ENCODE measurements around the gene DUOXA1. TPM values are rescaled to one million over a fixed set of nuclear protein-coding genes. Genes with fewer than 3 reads are reported as not detected.

DUOXA1 gene
- total RNA-seq, 4 donors from 2014 or later = not detected

DNA sequence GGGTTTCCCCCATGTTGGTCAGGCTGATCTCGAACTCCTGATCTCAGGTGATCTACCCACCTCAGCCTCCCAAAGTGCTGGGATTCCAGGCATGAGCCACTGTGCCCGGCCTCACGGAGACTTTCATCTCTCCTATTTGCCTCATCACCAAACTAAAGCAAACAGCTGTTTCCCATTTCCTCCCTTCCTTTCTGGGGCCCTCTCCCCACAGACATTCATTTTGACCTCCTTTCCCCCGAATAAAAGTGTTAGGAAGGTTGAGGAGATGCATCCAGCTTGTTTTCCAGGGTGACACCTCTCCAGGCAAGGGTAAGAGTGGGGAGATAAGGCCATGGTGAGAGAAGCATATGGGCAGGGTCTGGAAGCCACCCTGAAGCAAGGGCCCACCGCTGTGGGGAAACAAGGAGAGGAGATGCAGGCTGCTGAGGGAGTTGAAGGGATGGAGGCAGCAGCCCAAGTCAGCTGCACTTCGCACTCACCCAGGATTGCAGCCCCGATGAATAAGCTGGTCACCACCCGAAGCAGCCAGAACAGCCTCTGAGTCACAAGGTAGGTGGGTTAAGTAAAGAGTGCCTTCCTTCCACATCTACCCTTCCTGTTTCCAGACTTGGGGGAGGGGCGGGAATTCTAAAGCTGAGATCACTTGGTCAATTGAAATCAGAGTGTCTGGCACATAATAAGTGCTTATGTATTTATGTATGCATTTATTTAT lies 7.8 kb downstream of the DUOXA1 start:
- ATAC-seq (no peak), DNase-seq (no peak)
- Histone ChIP-seq H3K9me3 (no peaks in the 10 kb centered on the region), H3K4me1 (peaks cover 4% of the 10 kb centered on the region in 2 donors), H3K36me3 (no peaks in the 10 kb centered on the region), H3K4me3 (no peak overlapping the region), H3K27me3 (peaks cover 10 to 16% (median 10%) of the 10 kb centered on the region in 3 donors), H3K27ac (no peak overlapping the region)
- in situ Hi-C loops (cut with MboI; ENCODE audit: low sequenced_read_pairs in 4 of 4) = no loop called here
- TF ChIP-seq, protein P1, sequence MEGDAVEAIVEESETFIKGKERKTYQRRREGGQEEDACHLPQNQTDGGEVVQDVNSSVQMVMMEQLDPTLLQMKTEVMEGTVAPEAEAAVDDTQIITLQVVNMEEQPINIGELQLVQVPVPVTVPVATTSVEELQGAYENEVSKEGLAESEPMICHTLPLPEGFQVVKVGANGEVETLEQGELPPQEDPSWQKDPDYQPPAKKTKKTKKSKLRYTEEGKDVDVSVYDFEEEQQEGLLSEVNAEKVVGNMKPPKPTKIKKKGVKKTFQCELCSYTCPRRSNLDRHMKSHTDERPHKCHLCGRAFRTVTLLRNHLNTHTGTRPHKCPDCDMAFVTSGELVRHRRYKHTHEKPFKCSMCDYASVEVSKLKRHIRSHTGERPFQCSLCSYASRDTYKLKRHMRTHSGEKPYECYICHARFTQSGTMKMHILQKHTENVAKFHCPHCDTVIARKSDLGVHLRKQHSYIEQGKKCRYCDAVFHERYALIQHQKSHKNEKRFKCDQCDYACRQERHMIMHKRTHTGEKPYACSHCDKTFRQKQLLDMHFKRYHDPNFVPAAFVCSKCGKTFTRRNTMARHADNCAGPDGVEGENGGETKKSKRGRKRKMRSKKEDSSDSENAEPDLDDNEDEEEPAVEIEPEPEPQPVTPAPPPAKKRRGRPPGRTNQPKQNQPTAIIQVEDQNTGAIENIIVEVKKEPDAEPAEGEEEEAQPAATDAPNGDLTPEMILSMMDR (IDR thresholded peaks at IDR 0.05 in 4 of 5, conservative IDR thresholded peaks at IDR 0.05 in 1 of 5) = no peak
- TF ChIP-seq POLR2A (IDR thresholded peaks at IDR 0.05) = no peak
- intact Hi-C loops (cut with DNase I; ENCODE audit: low total_unique reads) = no loop called here

DNA sequence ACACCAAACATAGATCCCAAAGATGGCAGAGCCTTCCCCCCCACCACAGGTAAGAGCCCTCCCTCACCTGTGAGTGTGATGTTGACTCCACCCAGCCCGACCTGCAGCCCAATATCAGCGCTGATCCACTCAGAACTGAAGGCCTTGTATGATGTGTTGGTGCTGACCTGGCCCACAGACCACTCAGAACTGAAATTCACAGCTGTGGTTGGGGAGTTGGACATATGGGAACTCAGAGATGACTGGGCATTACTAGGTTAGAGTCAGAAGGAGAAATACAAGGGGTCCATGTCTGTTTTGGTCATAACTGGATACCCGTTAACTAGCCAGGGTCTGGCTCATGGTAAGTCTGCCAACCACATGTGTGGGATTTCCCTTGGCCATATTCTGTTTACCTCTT lies 8.7 kb downstream of the DUOXA1 start:
- Histone ChIP-seq H3K9me3 (no peaks in the 10 kb centered on the region), H3K4me3 (no peak overlapping the region), H3K27ac (no peak overlapping the region), H3K36me3 (no peaks in the 10 kb centered on the region), H3K4me1 (peaks cover 4 to 9% of the 10 kb centered on the region in 2 donors), H3K27me3 (peaks cover 19 to 23% (median 19%) of the 10 kb centered on the region in 3 donors)
- ATAC-seq (no peak), DNase-seq (no peak)
- in situ Hi-C loops (cut with MboI; ENCODE audit: low sequenced_read_pairs in 4 of 4) (no loop called here), intact Hi-C loops (cut with DNase I; ENCODE audit: low total_unique reads) (no loop called here)
- no peak for TF ChIP-seq POLR2A (IDR thresholded peaks at IDR 0.05)
- TF ChIP-seq, protein P1 (IDR thresholded peaks at IDR 0.05 in 4 of 5, conservative IDR thresholded peaks at IDR 0.05 in 1 of 5) = no peak

DNA sequence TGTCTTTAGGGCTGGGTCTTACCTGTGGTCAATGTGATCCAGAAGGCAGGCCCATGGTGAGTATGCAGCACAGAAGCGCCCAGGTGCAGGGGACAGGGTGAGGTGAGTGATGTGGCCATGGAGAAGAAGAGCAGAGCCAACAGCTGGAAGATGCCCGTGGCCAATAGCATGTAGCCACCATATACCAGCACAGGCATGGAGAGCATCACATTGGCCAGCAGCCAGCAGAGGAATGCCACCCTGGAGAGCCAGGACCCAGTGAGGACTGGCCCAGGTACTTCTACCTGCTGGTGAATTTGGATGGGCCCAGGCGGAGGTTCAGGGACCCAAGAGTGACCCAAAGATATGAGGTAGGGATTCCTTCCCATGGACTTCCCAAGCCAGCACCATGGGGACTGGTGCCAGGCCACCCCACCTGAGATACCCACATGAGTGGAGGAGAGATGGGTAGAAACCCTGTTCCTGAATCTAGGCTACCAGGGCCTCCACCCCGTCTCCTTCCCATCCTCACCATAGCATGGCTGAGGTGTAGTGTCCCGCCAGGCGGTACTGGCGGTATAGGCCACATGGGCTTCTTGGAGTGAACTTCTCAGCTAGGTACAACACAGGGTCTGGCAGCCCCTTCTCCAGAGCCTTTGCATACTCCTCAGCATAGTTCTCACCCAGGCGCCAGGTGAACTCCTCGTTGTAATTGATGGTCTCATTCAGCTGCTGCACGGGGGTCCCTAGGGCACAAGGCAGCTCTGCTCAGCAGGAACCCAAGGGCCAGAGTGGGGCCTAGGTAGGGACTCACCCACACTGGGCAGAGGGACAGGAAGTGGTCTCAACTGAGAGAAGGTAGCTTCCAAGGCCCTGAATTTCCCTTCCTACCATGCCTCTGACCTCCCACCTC lies 9.4 kb downstream of the DUOXA1 start:
- no peak overlapping the region for H3K27ac ChIP-seq
- no peak for ATAC-seq
- no peak for DNase-seq
- no peak overlapping the region for H3K4me3 ChIP-seq
- in situ Hi-C loops (cut with MboI; ENCODE audit: low sequenced_read_pairs in 4 of 4) (no loop called here), intact Hi-C loops (cut with DNase I; ENCODE audit: low total_unique reads) (no loop called here)
- peaks cover 4 to 9% of the 10 kb centered on the region in 2 donors for H3K4me1 ChIP-seq
- no peaks in the 10 kb centered on the region for H3K36me3 ChIP-seq
- H3K27me3 ChIP-seq = peaks cover 26 to 30% (median 26%) of the 10 kb centered on the region in 3 donors
- TF ChIP-seq, protein P1 (IDR thresholded peaks at IDR 0.05 in 4 of 5, conservative IDR thresholded peaks at IDR 0.05 in 1 of 5) = no peak
- no peak for TF ChIP-seq POLR2A (IDR thresholded peaks at IDR 0.05)
- no peaks in the 10 kb centered on the region for H3K9me3 ChIP-seq

DNA sequence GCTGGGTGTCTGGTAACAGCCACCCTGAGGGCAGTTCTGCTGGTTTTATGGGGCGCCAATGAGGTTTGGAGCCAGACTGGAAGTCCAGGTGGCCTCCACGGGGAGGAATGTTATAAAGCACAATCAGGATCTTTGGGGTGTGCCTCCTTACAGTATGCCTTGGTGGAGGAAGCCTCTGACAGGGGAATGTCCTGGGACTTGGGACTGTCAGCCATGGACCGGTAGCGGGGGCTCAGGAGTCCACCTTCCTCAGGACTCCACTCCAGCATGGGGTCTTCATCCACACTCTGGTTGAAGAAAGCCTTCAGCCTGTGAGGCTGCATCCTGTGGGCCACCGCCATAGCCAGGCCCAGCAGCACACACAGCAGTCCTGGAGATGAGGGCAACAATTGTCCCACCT lies 10.7 kb downstream of the DUOXA1 start:
- Histone ChIP-seq H3K9me3 (no peaks in the 10 kb centered on the region), H3K4me3 (no peak overlapping the region), H3K36me3 (no peaks in the 10 kb centered on the region), H3K27me3 (peaks cover 39 to 42% (median 39%) of the 10 kb centered on the region in 3 donors), H3K4me1 (peaks cover 7 to 9% of the 10 kb centered on the region in 2 donors), H3K27ac (no peak overlapping the region)
- ATAC-seq = no peak
- TF ChIP-seq POLR2A (IDR thresholded peaks at IDR 0.05) = no peak
- TF ChIP-seq, protein P1 (IDR thresholded peaks at IDR 0.05 in 4 of 5, conservative IDR thresholded peaks at IDR 0.05 in 1 of 5) = no peak
- in situ Hi-C loops (cut with MboI; ENCODE audit: low sequenced_read_pairs in 4 of 4) (no loop called here), intact Hi-C loops (cut with DNase I; ENCODE audit: low total_unique reads) (no loop called here)
- DNase-seq = no peak
